Stimulated activated CD4-positive, alpha-beta T cell treated with anti-CD3 and anti-CD28 coated beads, Interleukin-12 subunit alpha, Interleukin-12 subunit beta, amount 100 ng/mL, for 24 hours (primary cell): ENCODE results near the gene SLC1A4.
A peak's percentile ranks its signal among the peaks of the same experiment; 100 is the strongest.
"Not testable (repeated sequence)": the region's sequence is repeated elsewhere in the genome, so short reads cannot be mapped to it uniquely, and the experiment has no call there.

Source experiments
- DNase-seq, 2 experiments: peaks; one replicate each; pipeline ENCODE4 v3.0.0-alpha.2; 2020; ENCODE audit warnings: low read depth in 2 of 2

SLC1A4 gene

DNA sequence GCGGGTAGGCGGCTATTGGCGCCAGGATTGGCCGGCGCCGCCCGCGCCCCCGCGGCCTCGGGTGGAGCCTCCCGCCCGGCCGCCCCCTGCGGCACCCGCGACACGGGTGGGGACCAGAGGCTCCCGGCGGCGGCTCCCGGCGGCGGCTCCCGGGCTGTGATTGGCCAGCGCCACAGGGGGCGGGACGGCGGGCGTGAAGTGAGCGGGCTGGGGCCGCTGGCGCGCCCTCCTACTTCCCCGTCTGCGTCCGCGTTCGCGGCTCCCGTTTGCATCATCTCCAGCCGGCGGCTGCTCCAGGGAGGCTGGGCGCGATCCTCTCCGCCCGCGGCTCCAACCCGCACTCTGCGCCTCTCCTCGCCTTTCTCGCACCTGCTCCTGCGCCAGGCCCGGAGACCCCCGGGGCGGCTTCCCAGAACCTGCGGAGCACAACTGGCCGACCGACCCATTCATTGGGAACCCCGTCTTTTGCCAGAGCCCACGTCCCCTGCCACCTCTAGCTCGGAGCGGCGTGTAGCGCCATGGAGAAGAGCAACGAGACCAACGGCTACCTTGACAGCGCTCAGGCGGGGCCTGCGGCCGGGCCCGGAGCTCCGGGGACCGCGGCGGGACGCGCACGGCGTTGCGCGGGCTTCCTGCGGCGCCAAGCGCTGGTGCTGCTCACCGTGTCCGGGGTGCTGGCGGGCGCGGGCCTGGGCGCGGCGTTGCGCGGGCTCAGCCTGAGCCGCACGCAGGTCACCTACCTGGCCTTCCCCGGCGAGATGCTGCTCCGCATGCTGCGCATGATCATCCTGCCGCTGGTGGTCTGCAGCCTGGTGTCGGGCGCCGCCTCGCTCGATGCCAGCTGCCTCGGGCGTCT is at the start of gene SLC1A4:
TSS of gene SLC1A4 (plus strand) at position 274 of the 856 bp plus-strand sequence. CDS start at position 519, 245 bp downstream.
- DNase-seq, result peak; percentile 52 to 81

DNA sequence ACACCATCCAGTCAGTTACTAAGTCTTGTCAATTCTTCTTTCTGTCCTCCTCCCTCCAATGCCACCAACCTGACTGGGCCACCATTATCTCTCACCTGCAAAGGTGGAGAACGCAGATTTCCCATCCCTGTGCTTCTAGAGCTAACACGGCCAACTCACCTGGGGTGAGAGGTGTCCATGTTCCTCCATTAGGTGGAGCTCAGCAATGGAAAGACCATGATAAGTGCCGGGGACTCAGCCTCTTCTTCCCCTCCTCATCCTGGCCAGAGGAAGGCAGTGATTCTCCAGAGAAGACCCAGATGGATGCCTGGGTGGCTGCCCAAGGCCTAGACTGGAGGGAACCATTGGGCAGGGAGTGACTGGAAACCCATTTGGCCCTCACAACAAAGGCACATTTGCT is 48.1 kb upstream of the SLC1A4 start:
- no peak for DNase-seq

DNA sequence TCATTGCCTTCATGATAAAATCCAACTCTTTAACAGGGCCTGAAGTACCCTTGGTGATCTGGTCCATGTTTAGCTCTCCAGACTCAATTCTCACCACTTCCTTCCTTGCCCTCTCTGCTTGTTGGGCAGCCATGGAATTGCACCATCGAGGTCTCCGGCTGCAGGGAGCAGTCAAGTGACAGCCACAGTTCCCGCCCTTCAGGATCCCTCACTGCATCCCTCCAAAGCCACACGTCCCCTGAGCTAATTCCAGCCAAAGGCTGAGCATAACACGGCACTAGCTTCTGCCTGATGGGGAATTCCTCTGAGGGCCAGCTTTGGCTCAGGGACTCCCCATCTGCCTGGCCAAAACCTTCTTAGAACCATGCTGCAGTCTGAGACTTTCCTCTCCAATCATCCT is 47.4 kb upstream of the SLC1A4 start:
- DNase-seq, result no peak

DNA sequence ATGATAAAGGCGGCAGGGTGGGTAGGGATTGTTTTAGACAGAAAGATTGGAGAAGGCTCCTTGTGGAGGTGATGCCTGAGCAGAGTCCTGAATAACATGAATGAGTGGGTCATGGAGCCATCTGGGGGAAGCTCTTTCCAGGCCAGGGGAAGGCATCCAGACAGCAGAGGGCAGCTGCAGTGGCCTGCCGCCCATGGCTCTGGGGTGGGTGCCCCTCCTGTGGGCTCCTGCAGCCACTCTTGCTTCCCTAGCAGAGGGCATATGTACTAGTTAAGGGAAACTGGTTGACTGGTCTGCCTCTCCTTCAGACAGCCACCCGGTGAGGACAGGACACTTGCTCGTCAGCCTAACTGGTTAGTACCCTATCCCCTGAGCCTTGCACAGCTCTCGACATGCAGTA is 46.5 kb upstream of the SLC1A4 start:
- DNase-seq, result no peak

DNA sequence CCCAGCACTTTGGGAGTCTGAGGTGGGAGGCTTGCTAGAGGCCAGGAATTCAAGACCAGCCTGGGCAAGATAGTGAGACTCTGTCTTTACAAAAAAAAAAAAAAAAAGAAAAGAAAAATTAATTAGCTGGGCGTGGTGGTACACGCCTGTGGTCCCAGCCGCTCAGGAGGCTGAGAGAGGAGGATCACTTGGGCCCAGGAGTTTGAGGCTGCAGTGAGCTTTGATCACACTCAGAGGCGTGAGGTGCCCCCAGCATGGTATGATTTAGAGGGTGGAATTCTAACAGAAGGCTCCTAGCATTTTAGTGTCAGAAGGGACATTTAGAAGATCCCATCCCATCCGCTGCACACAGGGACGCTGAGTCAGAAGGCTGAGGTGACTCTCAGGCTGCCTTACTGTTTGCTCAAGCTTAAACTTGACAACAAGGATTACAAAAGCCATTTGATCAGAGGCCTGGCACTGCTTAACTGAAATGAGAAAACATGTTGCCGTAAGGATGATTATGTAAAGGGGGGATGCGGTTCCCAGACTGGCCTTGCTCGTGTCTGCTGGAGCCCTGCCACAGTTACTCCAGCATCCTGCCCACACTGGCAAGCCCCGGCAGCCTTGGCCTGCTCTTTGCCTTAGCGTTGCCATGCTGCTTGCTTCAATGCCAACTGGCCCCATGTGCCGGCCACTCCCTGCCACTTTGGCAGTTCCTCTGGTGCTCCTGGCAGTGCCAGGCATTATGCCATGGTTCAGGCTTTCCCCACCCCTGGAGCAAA is 45.6 kb upstream of the SLC1A4 start:
- no peak for DNase-seq

DNA sequence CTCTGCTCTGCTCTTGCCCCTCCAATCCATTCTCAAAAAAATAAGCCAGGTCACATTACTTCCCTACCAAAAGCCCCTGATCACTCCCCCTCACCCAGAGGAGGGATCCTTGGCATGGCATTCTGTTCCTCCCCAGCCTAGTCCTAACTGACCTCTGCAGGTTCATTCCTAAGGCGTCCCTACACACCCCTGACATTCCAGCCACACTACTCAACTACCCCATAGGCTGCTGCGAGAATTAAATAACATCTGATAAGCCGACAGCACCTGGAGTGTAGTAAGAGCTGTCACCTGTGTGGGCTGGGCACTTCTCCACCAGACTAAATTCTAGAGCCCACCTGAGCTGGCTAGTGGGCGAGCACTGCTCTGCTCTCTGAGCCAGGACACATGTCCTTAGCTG is 44.7 kb upstream of the SLC1A4 start:
- DNase-seq, result no peak

DNA sequence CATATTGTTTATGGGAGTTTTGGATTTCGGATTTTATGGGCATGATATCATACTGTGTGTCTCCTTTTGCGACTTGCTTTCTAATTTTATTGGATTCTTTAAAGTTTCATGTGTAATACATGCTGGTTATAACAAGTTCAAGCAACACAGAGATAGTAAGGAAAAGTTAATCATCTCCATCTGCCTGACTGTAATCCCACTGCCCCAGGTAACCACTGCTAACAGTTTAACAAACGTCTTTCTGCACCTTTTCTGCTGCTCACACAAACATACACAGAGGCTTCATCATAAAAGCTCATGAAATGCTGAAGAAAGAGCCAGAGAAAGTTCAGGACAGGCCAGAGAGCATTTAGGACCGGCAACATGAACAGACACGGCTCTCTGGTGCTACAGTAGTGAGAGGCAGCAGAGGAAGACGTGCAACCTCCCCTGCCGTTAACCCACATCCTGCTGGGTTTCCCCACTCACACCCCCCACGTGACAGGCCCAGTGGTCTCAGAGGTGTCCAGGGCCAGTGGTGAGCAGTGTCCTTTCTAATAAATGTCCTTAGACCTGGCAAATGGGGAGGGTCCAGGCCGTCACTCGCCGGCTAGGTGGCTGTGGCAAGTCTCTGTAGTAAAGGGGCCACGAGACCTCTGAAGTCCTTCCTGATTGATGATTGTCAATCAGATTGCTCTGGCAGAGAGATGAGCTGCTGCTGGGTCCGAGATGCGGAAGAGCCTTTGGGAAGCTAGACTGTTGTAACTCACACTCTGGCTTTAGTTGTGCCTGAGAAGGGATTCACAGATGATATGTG is 43.0 kb upstream of the SLC1A4 start:
- DNase-seq, result peak; percentile 31 to 51

DNA sequence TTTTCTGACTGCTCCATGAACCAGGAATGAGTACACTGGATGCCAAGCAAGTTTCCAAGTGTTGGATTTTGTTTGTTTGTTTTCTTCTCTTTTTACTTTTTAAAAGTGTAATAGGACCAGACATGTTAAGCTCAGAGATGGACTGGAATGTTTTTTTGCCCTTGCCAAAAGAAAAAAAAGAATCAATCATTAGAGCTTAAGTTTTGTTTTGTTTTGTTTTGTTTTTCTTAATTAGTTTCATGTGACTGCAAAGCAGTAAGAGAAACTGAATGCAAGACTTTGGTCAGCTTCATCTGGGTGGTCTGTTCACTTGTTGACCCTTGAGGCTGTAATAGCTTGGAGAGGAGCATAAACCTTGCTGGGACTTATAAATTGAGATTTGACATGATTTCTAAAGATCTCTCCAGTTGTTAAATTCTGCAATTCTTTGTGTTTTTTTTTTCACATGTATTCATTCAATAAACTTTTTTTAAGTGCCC is 42.4 kb upstream of the SLC1A4 start:
- no peak for DNase-seq

DNA sequence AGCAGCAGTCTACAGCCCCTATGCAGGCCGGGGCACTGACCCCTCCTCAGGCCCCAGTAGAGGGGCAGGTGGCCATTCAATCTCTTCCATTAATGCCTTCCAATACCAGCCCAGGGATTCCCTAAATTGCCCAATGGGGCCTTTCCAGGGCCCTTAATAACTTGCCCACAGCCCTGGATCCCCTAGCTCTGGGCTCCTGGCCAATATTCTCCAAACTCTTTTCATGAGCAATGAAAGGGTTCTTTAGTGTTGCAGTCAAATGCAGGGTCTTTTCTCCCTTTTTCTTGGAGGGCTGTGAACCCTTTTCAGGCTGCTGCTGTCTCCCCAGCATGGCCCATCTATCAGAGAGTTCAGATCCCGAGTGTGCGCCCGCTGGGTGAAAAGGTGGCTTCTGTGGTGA is 41.3 kb upstream of the SLC1A4 start:
- DNase-seq, result no peak

DNA sequence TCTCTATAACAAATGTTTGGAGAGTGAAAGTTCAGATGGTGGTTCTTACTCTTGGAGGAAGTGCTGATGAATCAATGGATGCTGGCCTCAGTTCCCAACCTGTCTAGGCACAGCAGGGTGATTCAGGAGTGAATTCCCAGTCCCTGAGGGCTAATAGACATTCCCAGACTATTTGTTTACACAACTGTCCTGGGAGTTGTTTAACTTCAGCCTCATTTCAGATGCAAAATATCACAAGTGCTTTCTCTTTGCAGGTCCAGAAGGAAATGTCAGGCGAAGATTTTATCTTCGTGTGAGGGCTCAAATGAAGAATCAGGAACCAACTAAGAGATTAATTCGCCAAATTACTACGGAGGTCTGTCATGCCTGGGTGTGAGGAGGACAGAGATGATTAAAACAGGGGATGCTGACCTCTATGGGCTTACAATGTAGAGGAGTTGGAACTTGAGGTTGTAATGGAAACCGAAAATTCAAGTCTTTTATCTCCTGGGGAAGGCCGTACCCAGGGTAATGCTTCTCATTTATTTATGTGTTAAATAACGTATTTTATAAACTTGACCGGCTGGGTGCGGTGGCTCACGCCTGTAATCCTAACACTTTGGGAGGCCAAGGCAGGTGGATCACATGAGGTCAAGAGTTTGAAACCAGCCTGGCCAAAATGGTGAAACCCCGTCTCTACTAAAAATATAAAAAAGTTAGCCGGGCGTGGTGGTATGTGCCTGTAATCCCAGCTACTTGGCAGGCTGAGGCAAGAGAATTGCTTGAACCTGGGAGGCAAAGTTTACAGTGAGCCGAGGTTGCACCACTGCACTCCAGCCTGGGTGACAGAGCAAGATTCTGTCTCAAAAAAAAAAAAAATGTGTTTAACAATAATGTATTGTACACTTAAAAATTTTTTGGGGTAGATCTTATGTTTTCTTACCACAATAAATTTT is 38.7 kb upstream of the SLC1A4 start:
- DNase-seq, result no peak

DNA sequence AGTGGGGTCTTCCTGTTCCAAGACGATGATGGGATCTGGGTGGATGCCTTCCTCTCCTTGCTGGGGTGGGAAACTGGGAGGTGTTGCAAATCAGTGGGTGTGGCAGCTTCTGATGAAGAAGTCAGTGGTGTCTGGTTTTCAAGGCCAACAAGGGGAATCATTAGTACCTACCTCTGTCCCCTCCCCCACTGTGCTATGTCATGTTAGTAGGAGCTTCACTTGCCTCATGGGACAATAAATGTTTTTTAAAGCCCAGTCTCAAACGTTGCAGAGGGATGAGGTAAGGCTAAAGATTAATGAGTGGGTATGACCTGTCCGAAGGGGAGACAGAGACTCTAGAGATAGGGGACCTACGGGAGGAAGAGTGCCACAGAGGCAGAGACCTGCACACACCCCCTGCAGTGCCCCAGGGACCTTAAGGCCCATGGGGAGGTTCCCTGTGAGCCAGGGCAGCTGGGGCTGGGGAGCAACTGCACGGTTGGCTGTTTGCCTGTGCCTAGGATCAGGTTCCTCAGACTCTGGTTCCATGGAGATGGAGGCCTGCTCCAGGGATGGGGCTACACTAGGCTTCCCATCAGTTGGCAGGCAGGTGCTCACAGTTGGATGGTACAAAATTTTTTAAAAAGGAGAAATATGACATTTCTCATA is 37.8 kb upstream of the SLC1A4 start:
- DNase-seq, result no peak

DNA sequence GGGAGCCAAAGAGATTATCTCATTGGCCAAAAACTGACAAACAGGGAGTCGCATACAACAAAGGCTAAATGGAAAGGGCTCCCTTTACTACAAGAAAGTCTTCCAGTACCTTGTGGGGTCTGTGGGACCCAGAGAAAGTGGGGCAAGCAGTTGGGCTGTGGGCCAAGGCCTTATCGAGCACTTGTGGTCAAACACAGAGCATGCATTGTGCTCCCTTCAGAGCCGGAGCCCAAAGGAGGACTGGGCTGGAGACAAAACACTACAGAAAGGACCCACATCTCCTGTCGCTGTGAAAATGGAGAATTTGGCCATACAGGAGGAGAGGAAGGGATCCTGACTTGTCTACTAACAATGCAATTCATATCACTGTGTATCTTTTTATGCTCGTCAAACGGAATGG is 37.1 kb upstream of the SLC1A4 start:
- no peak for DNase-seq

DNA sequence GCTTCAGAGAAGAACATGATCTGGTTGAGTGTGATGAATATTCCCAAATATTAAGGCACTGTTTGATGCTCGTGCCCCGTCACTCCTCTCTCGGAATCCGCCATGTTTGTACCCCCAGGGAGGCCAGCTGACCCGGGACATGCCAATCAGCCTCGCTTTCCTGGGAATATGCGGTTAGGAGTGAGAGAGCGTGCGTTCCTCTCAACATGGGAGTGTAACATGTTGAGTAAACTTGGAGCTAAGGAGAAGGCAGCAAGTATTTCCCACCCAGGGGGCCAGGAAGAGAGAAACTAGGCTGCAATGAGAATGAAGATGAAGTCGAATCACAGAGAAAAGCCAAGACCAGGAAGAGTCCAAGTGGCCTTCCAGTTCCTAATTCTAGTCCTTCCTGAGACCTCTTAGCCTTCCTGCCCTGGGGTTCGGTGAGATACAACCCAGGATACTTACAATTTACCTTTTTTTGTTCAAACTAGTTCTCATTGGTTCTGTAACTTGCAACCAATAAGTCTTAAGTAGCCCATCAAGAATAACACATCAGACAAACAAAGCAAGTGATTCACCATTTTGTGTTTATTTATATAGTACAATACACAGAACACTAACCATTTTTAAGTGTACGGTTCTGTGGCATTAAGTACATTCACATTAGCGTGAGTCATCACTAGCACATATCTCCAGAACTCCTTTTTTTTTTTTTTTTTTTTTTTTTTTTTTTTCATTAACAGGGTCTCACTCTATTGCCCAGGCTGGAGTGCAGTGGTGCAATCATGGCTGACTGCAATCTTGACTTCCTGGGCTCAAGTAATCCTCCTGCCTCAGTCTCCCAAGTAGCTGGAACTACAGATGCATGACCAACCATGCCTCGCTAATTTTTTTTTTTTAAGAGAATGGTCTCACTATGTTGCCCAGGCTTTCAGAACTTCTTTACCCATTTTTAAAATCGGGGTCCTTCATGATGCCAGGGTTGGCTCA is 36.4 kb upstream of the SLC1A4 start:
- no peak for DNase-seq

DNA sequence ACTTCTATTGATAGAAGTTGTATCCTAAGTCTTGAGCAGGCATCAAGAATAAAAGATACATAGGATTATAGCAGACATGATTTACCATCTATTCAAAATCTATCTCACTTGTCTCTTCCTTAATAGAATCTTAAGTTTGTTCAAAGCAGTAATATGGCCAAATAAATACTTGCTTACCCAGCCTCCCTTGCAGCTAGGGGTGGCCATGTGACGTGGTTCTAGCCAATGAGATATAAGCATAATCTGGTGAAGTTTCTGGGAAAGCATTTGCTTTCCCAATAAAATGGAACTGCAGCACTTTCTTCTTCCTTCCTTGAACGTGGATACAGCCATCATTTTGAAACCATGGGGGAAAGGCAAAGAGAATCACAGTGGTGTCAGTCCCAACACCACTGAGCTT is 33.7 kb upstream of the SLC1A4 start:
- DNase-seq, result no peak

DNA sequence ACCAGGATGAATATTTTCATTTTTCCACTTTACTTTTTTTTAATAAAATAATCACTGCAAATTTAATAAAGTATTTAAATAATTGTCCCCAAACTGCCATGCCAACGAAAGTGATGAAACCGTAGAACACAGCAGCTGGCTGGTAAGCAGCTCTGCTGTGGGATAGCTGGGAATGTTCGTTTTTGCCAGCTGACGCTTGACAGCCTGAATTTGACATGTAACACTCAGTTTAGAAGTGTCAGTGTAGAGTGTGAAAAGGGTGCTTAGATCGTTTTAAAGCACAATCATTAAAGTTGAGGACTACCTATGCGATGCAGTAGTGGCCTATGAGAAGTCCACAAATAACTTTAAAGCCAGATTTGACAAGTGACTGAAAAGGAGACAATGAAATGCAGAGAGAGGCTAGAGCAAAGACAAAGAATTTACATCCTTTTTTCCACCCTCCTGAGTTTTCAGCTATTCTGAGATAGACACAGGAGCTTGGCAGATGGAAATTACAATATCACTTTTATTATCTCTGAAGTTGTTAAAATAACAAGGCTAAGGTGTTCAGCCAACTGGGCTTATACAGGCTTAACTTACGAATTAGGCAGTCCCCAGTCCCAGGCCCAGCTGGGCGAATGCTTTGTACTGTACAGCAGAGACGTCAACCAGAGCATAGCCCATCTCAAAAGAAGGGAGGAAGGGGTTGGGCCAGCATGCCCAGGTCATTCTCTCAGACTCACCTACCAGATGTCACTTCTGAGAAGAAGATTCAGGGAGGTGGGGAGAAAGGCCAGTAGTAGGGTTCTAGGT is 31.9 kb upstream of the SLC1A4 start:
- no peak for DNase-seq

DNA sequence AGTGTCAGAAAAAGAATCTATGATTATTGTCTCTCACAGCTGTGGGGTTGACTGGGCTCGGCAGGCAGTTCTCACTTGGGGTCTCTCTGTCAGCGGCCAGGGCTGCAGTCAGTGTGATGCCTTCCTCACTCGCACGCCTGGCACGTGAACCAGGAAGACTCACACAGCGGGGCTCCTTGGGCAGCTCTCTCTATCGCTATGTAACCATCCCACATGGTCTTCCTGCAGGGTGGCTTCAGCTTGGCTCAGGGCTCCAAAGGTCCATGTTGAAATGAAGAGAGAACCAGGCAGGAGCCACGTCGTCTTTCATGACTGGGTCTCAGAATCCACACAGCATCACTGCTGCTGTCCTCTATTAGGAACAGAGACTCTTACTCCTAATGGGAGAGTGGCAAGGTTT is 30.6 kb upstream of the SLC1A4 start:
- DNase-seq, result no peak

DNA sequence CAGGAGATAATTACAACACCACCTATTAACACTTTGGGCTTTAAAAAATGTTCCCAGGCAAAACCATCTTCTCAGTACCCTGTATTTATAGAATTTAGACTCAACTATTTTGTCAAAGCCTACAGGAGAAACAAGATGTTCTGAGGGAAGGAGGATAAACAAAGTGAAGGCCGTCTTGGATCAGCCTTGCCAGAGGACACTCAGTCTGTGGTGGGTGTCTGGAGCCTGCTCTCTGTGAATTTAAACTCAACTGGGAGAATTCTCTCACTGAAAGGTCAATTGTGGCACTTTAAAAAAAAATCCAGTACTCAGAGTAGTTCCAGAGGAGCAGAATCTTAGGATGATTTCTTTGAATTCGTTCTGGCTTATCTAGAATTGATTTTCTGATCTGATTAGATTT is 28.4 kb upstream of the SLC1A4 start:
- DNase-seq, result no peak

DNA sequence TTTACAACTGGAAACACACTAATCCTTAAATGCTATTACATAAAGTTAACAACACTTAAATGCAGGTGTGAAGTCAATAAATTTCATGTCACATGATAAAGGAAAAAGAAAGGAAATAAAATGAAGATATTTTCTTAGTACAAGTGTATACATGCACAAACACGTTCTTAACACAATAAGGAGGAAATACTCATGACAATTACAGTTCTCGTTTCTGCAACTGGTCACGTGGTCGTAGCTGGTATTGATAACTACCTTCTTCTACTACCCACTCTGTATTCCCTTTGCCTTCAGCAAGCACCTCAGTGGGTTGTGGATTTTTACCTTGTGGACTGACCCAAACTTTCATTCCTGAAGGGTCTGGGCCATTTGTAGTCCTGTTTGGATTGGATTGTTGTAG is 26.1 kb upstream of the SLC1A4 start:
- DNase-seq, result not testable (repeated sequence)

DNA sequence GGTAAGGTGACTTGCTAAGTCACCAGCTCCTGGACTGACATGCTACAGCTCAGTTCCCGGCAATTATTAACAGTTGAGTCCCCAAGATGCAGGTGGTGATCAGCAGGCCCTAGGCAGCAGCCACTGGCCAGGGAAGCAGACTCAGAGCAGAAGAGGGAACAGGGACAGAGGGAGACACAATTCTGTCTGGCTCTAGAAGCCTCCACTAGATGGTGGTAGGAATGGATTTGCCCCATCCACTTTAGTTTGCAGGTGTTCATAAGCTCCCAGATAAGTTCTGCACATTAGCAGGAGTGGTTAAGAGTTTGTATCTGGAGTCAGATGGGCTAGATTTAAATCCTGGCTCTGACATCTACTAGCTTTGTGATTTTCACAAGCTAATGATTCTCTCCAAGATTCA is 25.5 kb upstream of the SLC1A4 start:
- no peak for DNase-seq
